HG02759 (cell line): Measurements from ENCODE around the gene WDR20.
"Not testable (repeated sequence)": the region's sequence is repeated elsewhere in the genome, so short reads cannot be mapped to it uniquely, and the experiment has no call there.

ENCODE experiments used
- ATAC-seq: cut with Tn5 transposase; IDR thresholded peaks from one replicate; pipeline ENCODE4 v1.9.1; 2021; ENCODE audit warnings: mild to moderate bottlenecking, moderate library complexity; ENCODE audit not compliant: unreplicated experiment

WDR20 gene, protein sequence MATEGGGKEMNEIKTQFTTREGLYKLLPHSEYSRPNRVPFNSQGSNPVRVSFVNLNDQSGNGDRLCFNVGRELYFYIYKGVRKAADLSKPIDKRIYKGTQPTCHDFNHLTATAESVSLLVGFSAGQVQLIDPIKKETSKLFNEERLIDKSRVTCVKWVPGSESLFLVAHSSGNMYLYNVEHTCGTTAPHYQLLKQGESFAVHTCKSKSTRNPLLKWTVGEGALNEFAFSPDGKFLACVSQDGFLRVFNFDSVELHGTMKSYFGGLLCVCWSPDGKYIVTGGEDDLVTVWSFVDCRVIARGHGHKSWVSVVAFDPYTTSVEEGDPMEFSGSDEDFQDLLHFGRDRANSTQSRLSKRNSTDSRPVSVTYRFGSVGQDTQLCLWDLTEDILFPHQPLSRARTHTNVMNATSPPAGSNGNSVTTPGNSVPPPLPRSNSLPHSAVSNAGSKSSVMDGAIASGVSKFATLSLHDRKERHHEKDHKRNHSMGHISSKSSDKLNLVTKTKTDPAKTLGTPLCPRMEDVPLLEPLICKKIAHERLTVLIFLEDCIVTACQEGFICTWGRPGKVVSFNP

DNA sequence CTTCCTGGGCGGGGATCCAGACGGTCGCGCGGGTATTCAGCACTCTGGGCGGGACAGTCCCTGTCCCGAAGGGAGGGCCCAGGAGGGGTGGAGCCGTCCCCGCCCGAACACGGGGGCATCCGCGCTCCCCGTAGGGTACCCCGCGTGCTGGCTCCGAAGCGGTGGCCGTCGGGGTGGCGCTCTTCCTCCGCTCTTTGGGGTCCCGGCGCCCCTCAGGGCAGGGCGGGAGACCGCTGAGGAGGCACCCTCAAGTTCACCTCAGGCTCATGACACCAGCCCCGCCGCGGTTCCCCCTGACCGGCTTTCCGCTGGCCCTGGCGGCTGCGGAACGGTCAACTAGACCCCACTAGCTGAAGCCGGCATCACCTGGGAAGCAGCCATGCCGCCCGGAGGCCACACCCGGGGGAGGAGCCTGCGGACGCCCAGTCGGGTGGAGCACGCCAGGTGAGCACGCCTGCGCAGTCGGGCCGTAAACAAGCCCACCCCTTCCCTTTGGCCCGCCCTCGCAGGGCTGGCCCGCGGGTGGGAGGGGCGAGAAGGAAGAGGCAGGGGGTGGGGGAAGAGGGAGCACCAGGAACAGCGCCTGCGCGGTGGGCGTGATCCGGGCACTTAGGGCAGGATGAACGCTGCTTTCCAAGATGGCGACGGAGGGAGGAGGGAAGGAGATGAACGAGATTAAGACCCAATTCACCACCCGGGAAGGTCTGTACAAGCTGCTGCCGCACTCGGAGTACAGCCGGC is at the start of gene WDR20:
Gene WDR20, plus strand, starts transcription at position 612 of the 741 bp plus-strand sequence. Its CDS starts 27 bp downstream, at position 639.
- peak; percentile 93 for ATAC-seq

DNA sequence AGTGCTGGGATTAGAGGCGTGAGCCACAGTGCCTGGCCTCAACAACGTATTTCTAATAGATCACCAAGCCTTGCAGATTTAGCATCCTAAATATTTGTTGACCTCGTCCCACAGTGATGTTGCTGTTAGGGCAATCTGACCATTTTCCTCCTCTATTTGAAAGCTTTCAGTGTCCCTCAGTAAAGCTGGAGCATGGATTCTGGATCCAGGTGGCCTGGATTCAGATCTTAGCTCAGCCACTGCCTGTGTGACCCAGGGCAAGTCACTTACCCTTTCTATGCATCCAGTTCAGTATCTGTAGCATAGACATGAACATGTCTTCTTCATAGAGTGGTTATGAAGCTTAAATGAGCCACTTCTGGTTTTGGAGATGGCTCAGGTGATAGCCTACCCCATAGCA is 49.0 kb upstream of the WDR20 start:
- no peak for ATAC-seq

DNA sequence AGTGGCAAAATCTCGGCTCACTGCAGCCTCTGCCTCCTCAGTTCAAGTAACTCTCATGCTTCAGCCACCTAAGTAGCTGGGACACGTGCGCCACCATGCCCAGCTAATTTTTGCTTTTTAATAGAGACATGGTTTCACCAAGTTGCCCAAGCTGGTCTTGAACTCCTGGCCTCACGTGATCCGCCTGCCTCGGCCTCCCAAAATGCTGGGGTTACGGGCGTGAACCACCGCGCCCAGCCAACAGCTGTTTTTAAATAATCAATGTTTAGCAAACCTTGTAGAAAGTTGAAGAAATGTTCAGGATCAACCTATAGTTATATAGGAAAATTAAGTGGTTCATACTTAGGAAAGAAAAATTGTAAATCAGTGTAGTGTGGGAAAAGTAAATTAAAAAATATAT is 46.9 kb upstream of the WDR20 start:
- no peak for ATAC-seq

DNA sequence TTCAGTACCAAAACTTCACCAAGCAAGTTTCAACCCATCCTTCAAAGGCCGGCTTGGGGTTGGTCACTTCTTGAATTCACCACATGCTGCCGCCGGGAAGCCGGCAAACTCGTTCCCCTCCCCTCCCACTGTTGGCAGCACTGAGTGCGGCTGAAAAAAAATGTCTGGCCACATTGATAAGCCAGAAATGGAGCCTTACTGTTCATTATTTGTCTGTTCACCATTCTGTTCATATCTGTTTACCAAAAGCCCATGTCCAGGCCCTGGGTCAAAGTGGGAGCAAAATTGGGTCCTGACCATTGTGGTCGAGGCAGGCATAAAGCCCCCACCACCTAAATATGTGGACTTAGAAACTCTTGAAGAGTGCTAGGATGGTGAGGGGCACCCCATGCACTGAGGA is 45.6 kb upstream of the WDR20 start:
- no peak for ATAC-seq

GRCh38 chr14:102095231-102095870 is 44.3 kb upstream of the WDR20 start:
- no peak for ATAC-seq

- ATAC-seq, result no peak
These were observed 43.7 kb upstream of the WDR20 start for GRCh38 chr14:102095871-102096568.

DNA sequence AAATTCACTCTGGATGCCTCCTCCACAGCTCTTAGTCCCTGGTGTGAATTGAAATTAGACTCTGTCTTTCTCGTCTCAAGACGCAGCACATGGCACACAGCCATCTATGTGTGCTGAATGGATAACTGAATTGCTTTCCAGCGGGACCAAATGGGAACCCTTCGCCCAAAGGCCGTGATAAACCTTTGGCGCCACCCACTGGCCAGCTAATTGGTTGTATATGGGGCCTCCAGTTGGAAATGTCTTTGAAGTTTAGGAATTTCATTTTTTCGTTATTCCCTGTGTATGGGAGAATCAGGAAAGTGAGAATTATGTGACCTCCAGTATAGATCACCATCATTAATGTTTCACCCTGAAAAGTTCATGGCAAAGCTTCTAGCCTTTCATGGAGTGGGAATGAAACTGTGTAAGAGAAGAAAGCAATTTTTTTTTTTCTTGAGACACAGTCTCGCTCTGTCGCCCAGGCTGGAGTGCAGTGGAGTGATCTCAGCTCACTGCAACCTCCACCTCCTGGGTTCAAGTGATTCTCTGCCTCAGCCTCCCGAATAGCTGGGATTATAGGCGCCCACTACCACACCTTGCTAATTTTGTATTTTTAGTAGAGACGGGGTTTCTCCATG is 43.0 kb upstream of the WDR20 start:
- no peak for ATAC-seq

- ATAC-seq, result no peak
These were observed 42.1 kb upstream of the WDR20 start for GRCh38 chr14:102097441-102098135.

DNA sequence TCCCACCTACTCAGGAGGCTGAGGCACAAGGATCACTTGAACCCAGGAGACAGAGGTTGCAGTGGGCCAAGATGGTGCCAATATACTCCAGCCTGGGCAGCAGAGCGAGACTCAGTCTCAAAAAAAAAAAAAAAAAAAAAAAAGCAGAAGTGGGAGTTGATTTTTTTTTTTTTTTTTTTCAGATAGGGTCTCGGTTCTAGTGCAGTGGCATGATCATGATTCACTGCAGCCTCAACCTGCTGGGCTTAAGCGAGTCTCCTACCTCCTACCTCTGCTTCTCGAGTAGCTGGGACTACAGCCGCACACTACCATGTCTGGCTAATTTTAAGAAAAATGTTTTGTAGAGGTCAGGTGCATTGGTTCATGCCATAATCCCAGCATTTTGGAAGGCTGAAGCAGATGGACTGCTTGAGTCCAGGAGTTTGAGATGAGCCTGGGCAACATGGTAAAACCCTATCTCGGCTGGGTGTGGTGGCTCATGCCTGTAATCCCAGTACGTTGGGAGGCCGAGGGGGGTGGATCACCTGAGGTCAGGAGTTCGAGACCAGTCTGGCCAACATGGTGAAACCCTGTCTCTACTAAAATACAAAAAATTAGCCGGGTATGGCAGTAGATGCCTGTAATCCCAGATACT is 36.5 kb upstream of the WDR20 start:
- peak; percentile 66 for ATAC-seq

GRCh38 chr14:102105369-102105768 is 34.3 kb upstream of the WDR20 start:
- ATAC-seq, result no peak

- not testable (repeated sequence) for ATAC-seq
These were observed 30.4 kb upstream of the WDR20 start for GRCh38 chr14:102109332-102109731.

- ATAC-seq, result no peak
These were observed 28.6 kb upstream of the WDR20 start for GRCh38 chr14:102111101-102111500.

- ATAC-seq, result no peak
These were observed 23.1 kb upstream of the WDR20 start for GRCh38 chr14:102116361-102117180.

- ATAC-seq, result no peak
These were observed 21.8 kb upstream of the WDR20 start for GRCh38 chr14:102117852-102118251.

DNA sequence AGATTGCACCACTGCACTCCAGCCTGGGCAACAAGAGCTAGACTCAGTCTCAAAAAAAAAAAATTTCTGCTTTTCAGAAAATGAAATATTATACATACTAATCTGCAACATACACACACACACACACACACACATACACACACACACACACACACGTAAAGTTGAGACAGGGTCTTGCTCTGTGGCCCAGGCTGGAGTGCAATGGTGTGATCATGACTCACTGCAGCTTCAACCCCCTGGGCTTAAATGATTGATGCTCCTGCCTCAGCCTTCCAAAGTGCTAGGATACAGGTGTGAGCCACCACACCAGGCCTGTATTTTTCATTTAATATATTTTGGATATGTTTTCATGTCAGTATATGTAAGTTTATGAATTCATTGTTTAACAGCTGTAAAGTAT is 18.8 kb upstream of the WDR20 start:
- no peak for ATAC-seq

DNA sequence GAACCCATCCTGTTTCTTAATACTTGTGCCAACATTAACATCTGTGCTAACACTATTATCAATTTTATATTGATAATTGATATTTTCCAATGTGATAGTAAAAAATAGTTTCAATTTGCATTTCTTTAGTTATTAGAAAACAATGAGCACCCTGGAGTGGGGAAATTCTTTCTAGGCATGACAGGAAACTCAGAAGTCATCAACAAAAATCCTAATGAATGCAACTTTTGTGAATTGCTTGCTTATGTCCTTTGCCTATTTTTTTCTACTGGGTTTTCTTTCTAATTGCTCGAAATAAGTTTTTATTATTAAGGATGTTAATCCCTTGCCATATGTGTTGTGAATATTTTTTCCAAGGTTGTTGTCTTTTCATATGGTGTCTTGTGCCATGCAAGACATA is 18.1 kb upstream of the WDR20 start:
- ATAC-seq, result no peak

- ATAC-seq, result no peak
These were observed 15.3 kb upstream of the WDR20 start for GRCh38 chr14:102124419-102124818.

DNA sequence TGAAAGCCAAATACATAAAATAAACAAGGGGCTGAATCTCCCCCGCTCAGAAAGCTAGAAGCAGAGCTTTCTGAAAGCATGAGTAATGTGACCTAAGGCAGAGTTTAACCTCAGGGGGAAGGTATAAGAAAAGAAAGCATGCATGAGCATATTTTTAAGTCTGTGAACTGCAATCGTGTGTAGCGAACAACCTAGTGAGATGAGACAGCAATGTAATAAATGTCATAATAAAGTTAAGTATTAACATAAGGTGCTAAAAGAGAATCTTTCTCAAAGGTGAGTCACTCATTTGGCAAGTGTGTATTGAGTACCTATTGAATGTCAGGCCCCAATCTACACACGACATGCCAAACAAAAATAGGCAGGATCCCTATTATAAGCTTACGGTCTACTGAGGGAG is 14.2 kb upstream of the WDR20 start:
- ATAC-seq, result no peak
